ENCODE data around the gene YPEL3. TPM values are rescaled to one million over a fixed set of nuclear protein-coding genes. Genes with fewer than 3 reads are reported as not detected.

YPEL3 gene
- total RNA-seq, 2 experiments from 2014 or later, result 13.3 to 13.6 TPM

DNA sequence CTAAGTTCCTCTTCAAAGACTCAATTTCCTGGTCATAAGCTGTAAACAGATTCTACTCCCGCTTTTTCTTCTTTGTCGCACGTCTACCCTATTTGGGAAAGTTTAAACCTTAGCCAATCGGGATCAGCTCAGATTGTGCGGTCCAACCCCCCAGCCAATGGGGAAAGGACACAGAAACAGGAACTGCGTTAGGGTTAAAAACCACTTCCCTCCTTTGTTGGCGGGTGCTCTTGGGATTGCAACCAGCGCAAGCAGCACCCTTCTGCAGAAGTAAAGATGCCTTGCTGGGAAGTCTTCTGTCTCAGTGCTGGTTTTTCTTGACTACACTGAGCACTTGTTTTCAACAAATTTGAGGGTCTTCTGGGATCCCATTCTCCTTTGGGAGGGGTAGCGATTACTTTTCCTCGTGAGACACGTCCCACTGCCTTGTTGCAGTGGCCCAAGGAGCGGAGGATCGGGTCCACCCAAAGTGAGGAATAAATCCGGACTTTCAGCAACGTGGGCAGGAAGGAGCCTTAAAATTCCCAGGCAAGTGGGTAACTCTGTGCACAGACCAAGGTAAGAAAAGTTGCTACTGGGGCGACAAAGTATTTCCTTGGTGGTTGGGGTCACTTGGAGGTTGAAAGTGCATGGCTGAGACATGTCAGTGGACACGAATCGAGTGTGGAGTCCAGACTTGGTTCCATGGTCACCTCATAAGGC is 1.0 kb upstream of the YPEL3 start:
- POLR2A ChIA-PET, result interaction anchor here (1.3 kb wide), 1 partner anchor 86 kb away, joined by 5 read pairs; the partner anchor contains the start of gene CORO1A
- CTCF ChIA-PET, result interaction anchor here (0.8 kb wide), 1 partner anchor 274 kb away, joined by 3 read pairs; no protein-coding TSS in a partner anchor

DNA sequence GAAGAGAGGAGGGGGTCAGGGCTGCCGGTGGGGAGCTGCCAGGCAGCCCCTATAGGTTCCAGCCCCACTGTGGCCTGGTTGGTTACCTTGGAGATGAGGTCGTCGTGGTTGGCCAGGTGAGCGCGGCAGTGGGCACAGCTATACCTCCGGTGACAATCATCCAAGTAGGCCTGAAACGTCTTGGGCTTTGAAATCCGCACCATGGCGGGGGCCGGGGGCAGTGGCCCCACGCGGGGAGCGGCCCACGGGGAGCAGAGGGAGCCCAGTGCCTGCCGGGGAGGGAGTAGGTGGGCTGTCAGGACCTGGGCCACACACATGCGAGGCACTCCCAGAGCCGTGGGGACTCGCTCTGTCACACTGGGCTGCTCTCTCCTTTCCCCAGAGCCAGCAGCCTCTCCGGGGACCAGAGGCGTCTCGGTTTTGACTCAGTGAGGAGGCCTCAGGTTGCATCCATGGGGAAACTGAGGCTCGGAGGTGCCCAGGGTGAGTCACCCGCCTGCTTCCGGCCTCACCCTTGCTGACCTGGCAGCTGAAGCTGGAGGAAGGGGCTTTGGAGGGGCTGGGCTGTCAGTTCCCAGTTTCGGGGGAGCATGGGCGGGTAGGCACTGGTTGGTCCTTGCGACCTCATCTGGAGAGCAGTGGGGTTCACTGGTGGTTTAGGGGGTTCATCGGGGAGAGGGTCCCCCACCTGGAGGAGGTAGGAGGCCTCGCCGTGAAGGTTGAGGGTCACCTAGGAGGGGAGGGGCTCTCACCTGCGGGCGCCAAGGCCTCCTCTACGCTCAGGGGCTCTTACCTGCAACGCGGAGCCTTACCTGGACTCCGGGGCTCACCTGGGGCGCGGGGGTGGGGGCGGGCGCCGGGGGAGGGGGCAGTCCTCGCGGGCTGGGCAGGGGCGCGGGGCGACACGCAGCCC is 591 bp downstream of the YPEL3 start:
- CTCF ChIA-PET, result no interaction called here
- POLR2A ChIA-PET, result interaction anchor here (0.6 kb wide), 2 partner anchors 328 to 344 kb away, joined by 3 to 5 read pairs; no protein-coding TSS in a partner anchor

GRCh38 chr16:30094541-30095165 is 1.4 kb downstream of the YPEL3 start:
- CTCF ChIA-PET, result interaction anchor here (0.6 to 4.3 kb wide), 3 partner anchors 29 to 101 kb away, joined by 3 to 41 read pairs (median 3); partner anchors contain the start of genes CORO1A and MAPK3

GRCh38 chr16:30092373-30093010 is 3.5 kb downstream of the YPEL3 start:
- POLR2A ChIA-PET, result interaction anchor here (0.6 to 3.1 kb wide), 10 partner anchors 16 to 337 kb away, joined by 3 to 38 read pairs (median 4); partner anchors contain the start of genes ALDOA, CORO1A and DCTPP1
- CTCF ChIA-PET, result interaction anchor here (0.6 to 4.3 kb wide), 26 partner anchors 8 to 364 kb away, joined by 3 to 41 read pairs (median 5); partner anchors contain the start of genes ALDOA, CORO1A, GDPD3 and MAPK3

More at GRCh38 chr16:30094541-30095165, 1.4 kb downstream of the YPEL3 start:
- POLR2A ChIA-PET, result no interaction called here

DNA sequence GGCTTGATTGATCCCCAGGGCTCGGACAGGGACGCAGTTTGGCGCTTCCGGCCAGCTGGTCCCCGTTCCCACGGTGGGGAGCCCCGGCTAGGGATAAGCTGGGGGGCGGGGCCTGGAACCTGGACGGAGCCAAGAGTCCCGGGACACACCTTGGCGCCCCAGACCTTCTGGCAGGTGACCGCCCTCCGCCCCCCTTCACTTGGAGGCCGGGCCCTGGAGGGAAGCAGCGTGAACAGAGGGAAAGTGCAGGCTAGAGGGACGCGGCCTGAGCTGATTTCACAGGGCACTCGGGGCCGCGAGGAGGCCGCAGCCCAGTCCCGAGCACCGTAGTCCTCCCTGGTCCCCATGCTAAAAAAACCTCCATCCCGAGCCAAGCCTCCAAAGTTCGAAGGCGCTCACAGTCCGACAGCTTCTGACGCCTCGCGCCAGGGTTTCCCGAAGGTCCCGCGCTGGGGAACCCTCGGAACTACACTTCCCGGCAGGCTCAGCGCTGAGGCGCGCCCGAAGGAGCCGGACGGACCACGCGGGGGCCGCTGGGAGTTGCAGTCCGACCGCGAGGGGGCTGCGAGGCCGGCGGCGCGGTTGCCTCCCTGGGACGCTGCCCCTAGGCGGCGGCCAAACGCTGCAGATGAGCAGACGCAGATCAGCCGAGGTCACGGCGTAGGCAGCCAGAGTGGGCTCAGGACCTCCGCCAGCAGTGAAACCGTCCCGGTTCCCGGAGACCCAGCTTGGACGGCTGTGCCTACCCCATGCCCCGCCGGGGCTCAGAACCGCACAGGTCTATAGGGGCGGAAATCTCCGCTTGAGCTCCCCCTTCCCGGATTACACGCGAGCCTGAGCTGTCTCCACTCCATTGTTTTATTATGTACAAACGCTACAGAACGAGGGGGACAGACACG is 4.3 kb downstream of the YPEL3 start, which contains the start of gene TBX6:
TBX6 (minus strand) TSS at position 451 of the 899 bp plus-strand sequence. CDS start 731 bp downstream, outside the sequence.
- ChIA-PET POLR2A (interaction anchor here (0.5 to 3.1 kb wide), 16 partner anchors 13 to 542 kb away, joined by 3 to 38 read pairs (median 4); partner anchors contain the start of genes ALDOA, CORO1A, DCTPP1 and PPP4C), CTCF (interaction anchor here (0.6 to 4.3 kb wide), 32 partner anchors 8 to 365 kb away, joined by 3 to 41 read pairs (median 4); partner anchors contain the start of genes ALDOA, CORO1A, GDPD3 and MAPK3)

GRCh38 chr16:30090610-30091331 is 5.2 kb downstream of the YPEL3 start:
- ChIA-PET CTCF (interaction anchor here (0.8 to 4.3 kb wide), 12 partner anchors 9 to 94 kb away, joined by 3 to 41 read pairs (median 4); partner anchors contain the start of genes ALDOA, CORO1A and PPP4C), POLR2A (interaction anchor here (0.5 to 2.2 kb wide), 11 partner anchors 11 to 543 kb away, joined by 3 to 15 read pairs (median 3); partner anchors contain the start of genes ALDOA and PPP4C)

DNA sequence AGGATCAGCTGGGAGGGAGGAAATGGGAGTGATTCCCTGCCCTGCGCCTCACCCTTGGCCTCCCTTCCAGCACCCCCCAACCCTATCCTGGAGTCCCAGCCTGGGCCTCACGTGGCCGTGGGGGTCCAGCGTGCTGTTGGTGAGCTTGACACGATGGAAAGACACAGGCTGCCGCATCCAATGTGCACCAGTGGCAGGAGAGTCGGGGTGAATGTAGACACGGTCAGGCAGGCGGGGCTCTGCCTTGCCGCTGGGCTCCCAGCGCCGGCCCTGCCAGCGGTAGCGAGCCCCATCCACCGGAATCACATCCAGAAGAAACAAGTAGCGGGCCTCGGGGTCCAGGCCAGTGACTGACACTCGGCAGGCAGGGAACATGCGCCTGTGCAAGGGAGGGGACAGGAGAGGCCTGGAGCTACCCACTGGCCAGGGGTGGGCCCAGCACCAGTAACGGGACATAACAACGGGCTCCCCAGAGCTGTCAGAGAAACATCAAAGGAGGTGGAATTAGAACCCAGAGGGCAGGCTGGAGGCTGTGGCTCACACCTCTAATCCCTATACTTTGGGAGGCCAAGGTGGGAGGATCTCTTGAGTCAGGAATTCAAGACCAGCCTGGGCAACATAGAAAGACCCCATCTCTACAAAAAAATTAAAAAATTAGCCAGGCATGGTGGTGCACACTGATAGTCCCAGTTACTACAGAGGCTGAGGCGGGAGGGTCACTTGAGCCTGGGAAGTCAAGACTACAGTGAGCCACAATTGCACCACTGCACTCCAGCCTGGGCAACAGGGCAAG is 7.0 kb downstream of the YPEL3 start:
- POLR2A ChIA-PET, result interaction anchor here (1.2 kb wide), 1 partner anchor 24 kb away, joined by 6 read pairs; the partner anchor contains the start of gene ALDOA
- CTCF ChIA-PET, result interaction anchor here (1.6 kb wide), 1 partner anchor 11 kb away, joined by 4 read pairs; no protein-coding TSS in a partner anchor

GRCh38 chr16:30088237-30088831 is 7.7 kb downstream of the YPEL3 start:
- ChIA-PET POLR2A (no interaction called here), CTCF (no interaction called here)

DNA sequence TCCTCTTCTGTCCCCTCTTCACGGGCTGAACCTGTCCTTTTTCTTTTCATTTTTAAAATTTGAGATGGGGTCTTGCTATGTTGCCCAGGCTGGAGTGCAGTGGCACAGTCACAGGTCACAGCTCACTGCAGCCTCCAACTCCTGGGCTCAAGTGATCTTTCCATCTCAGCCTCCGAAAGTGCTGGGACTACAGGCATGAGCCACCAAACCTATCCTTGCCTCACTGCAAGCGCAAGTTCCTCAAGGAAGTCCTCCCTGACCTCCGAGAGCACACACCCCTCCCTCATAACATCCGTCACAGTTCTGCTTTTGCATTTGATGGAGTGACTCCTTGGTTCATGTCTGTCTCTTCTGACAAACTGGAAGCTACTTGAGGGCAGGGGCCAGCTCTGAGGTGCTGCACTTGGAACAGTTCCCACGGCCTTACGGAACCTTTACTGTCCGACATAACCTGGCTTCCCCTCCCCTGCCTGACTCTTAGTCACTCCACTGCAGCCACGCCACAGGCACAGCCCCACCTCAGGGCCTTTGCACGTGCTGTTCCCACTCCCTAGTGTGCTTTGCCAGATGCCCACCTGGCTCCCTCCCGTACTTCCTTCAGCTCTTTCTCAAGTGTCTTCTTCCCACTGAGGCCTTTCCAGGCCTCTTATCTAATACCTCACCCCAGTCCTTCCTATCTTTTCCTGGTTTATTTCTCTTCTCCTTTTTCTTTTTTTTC is 8.7 kb downstream of the YPEL3 start:
- CTCF ChIA-PET, result interaction anchor here (0.6 kb wide), 1 partner anchor 11 kb away, joined by 4 read pairs; no protein-coding TSS in a partner anchor
- POLR2A ChIA-PET, result no interaction called here

GRCh38 chr16:30086291-30087140 is 9.5 kb downstream of the YPEL3 start:
- POLR2A ChIA-PET, result no interaction called here
- CTCF ChIA-PET, result no interaction called here

DNA sequence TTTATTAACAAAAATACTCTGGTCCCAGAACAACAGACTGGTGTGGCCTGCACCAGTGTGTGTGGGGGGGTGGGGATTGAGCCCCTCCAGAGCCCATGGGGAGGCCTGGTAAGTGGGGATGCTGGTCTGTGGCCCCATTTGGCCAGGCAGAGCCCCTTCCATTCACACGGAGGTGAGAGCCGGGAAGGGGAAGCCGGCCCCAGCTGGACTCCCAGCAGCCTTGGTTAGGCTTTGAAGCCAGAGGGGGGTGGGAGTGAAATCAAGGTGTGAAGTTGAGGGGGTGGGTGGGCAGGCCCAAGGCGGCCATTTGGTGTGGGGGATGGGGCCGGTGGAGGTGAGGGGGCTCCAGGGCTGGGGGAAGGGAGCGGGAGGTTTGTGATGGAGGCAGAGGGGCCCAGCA is 10.2 kb downstream of the YPEL3 start:
- ChIA-PET POLR2A (no interaction called here), CTCF (no interaction called here)

GRCh38 chr16:30085247-30085646 is 10.8 kb downstream of the YPEL3 start:
- POLR2A ChIA-PET, result no interaction called here
- CTCF ChIA-PET, result no interaction called here

- ChIA-PET CTCF (no interaction called here), POLR2A (no interaction called here)
Observed at GRCh38 chr16:30084816-30085159, 11.2 kb downstream of the YPEL3 start.

- POLR2A ChIA-PET, result no interaction called here
Observed at GRCh38 chr16:30084096-30084815, 11.8 kb downstream of the YPEL3 start.

More at GRCh38 chr16:30084096-30084815, 11.8 kb downstream of the YPEL3 start:
- CTCF ChIA-PET, result no interaction called here
